Liver (tissue), 3 donors: ENCODE results near the gene PXDN.

Source experiments
- FOXA1 ChIP-seq: IDR thresholded peaks from 2 replicates; pipeline ENCODE4 v1.6.1; 2016; ENCODE audit warnings: antibody characterized with exemption
- GABPA ChIP-seq, 2 donors: IDR thresholded peaks in 1 of 2; conservative IDR thresholded peaks in 1 of 2; 2 replicates each; pipeline ENCODE4 v1.6.1; 2016; ENCODE audit warnings: antibody characterized with exemption in 2 of 2, mild to moderate bottlenecking in 1 of 2, moderate library complexity in 1 of 2
- SP1 ChIP-seq: IDR thresholded peaks from 2 replicates; pipeline ENCODE4 v1.6.1; 2018; ENCODE audit warnings: antibody characterized with exemption, mild to moderate bottlenecking
- YY1 ChIP-seq: IDR thresholded peaks from 2 replicates; pipeline ENCODE4 v1.6.1; 2016; ENCODE audit warnings: antibody characterized with exemption, mild to moderate bottlenecking
- TF ChIP-seq, protein P1 (sequence below): fragments of 150-350 bp; IDR thresholded peaks from 2 replicates; pipeline ENCODE4 v1.5.1; 2017; ENCODE audit warnings: improper control_type of control experiment, low read depth, low read length; ENCODE audit not compliant: missing input control
- TF ChIP-seq, protein P2 (sequence below): IDR thresholded peaks from 2 replicates; pipeline ENCODE4 v1.6.1; 2016; ENCODE audit warnings: antibody characterized with exemption, mild to moderate bottlenecking
- donor health status: healthy.
- donor health status: healthy.

- TF ChIP-seq, protein P1, sequence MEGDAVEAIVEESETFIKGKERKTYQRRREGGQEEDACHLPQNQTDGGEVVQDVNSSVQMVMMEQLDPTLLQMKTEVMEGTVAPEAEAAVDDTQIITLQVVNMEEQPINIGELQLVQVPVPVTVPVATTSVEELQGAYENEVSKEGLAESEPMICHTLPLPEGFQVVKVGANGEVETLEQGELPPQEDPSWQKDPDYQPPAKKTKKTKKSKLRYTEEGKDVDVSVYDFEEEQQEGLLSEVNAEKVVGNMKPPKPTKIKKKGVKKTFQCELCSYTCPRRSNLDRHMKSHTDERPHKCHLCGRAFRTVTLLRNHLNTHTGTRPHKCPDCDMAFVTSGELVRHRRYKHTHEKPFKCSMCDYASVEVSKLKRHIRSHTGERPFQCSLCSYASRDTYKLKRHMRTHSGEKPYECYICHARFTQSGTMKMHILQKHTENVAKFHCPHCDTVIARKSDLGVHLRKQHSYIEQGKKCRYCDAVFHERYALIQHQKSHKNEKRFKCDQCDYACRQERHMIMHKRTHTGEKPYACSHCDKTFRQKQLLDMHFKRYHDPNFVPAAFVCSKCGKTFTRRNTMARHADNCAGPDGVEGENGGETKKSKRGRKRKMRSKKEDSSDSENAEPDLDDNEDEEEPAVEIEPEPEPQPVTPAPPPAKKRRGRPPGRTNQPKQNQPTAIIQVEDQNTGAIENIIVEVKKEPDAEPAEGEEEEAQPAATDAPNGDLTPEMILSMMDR: no peak
- no peak for TF ChIP-seq SP1
- TF ChIP-seq, protein P2, sequence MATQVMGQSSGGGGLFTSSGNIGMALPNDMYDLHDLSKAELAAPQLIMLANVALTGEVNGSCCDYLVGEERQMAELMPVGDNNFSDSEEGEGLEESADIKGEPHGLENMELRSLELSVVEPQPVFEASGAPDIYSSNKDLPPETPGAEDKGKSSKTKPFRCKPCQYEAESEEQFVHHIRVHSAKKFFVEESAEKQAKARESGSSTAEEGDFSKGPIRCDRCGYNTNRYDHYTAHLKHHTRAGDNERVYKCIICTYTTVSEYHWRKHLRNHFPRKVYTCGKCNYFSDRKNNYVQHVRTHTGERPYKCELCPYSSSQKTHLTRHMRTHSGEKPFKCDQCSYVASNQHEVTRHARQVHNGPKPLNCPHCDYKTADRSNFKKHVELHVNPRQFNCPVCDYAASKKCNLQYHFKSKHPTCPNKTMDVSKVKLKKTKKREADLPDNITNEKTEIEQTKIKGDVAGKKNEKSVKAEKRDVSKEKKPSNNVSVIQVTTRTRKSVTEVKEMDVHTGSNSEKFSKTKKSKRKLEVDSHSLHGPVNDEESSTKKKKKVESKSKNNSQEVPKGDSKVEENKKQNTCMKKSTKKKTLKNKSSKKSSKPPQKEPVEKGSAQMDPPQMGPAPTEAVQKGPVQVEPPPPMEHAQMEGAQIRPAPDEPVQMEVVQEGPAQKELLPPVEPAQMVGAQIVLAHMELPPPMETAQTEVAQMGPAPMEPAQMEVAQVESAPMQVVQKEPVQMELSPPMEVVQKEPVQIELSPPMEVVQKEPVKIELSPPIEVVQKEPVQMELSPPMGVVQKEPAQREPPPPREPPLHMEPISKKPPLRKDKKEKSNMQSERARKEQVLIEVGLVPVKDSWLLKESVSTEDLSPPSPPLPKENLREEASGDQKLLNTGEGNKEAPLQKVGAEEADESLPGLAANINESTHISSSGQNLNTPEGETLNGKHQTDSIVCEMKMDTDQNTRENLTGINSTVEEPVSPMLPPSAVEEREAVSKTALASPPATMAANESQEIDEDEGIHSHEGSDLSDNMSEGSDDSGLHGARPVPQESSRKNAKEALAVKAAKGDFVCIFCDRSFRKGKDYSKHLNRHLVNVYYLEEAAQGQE: no peak
- TF ChIP-seq FOXA1: no peak
- TF ChIP-seq YY1: no peak
- no peak for TF ChIP-seq GABPA (IDR thresholded peaks at IDR 0.05 in 1 of 2, conservative IDR thresholded peaks at IDR 0.05 in 1 of 2)
Observed at GRCh38 chr2:1672738-1673137, 71.6 kb downstream of the PXDN start.
